ENCODE data around the gene PRDM4. TPM values are rescaled to one million over a fixed set of nuclear protein-coding genes. Genes with fewer than 3 reads are reported as not detected.

Gene PRDM4
- total RNA-seq, 5 donors from 2014 or later (not counting 1 experiment from before 2014, with no cell fraction given) = 30.2 to 42.4 (median 40.0) TPM

GRCh38 chr12:107684990-107685359 lies 76.0 kb downstream of the PRDM4 start:
- Mint-ChIP-seq H3K9me3 (no peaks in the 10 kb centered on the region), H3K27ac (peak overlapping the region; percentile 96 to 98), H3K36me3 (peaks cover 16% of the 10 kb centered on the region), H3K4me1 (peaks cover 31 to 37% (median 36%) of the 10 kb centered on the region in 3 donors), H3K27me3 (no peaks in the 10 kb centered on the region), H3K4me3 (peak overlapping the region; percentile 91 to 98 (median 97))
- WGBS (ENCODE audit: insufficient coverage) = 17% methylated on average over 2 of the region's 9 CpGs
- H3K4me1 ChIP-seq (ENCODE audit: control insufficient read depth in 1 of 2, extremely low read depth in 1 of 2, insufficient read depth in 2 of 2, low read length in 2 of 2) = peaks cover 7 to 19% of the 10 kb centered on the region in 2 experiments
- ChIA-PET POLR2A (interaction anchor here (0.6 to 0.7 kb wide), 3 partner anchors 311 to 1060 kb away, joined by 4 to 7 read pairs (median 6); no protein-coding TSS in a partner anchor), CTCF (interaction anchor here in 1 of 2 donors (1.4 kb wide), 1 partner anchor 14 kb away, joined by 4 read pairs; no protein-coding TSS in a partner anchor)
- ATAC-seq (replicated peaks in 1 of 4) = peak in 2 of 4 experiments; percentile 1 to 2
- peaks cover 3 to 19% of the 10 kb centered on the region in 2 donors for H3K36me3 ChIP-seq (ENCODE audit: control insufficient read depth in 2 of 2, extremely low read depth in 1 of 2, insufficient read depth in 1 of 2, low read length in 1 of 2)
- H3K4me3 ChIP-seq (ENCODE audit: control insufficient read depth in 1 of 2, extremely low read depth in 1 of 2, low read length in 1 of 2) = peak overlapping the region; percentile 86 to 89
- no peaks in the 10 kb centered on the region for H3K27me3 ChIP-seq (replicated peaks in 1 of 2; ENCODE audit: control insufficient read depth in 2 of 2, extremely low read depth in 1 of 2, insufficient read depth in 2 of 2, low read length in 1 of 2)
- DNase-seq = peak in 8 of 35 experiments; percentile 5 to 49 (median 6)
- no peaks in the 10 kb centered on the region for H3K9me3 ChIP-seq
- H3K27ac ChIP-seq (ENCODE audit: low read length) = peak overlapping the region; percentile 63

- Mint-ChIP-seq H3K27me3 (no peaks in the 10 kb centered on the region), H3K4me3 (peak overlapping the region; percentile 91 to 98 (median 97)), H3K4me1 (peaks cover 31 to 37% (median 33%) of the 10 kb centered on the region in 3 donors), H3K36me3 (peaks cover 10% of the 10 kb centered on the region), H3K27ac (peak overlapping the region; percentile 96 to 98), H3K9me3 (no peaks in the 10 kb centered on the region)
- DNase-seq (no peak), ATAC-seq (replicated peaks in 1 of 4) (no peak)
- peaks cover 7 to 19% of the 10 kb centered on the region in 2 experiments for H3K4me1 ChIP-seq (ENCODE audit: control insufficient read depth in 1 of 2, extremely low read depth in 1 of 2, insufficient read depth in 2 of 2, low read length in 2 of 2)
- ChIA-PET CTCF (interaction anchor here (0.7 to 2.0 kb wide), 3 partner anchors 9 to 13 kb away, joined by 3 to 4 read pairs (median 4); no protein-coding TSS in a partner anchor), POLR2A (no interaction called here)
- H3K36me3 ChIP-seq (ENCODE audit: control insufficient read depth in 2 of 2, extremely low read depth in 1 of 2, insufficient read depth in 1 of 2, low read length in 1 of 2) = peaks cover 0 to 13% of the 10 kb centered on the region in 2 donors
- H3K4me3 ChIP-seq (ENCODE audit: control insufficient read depth in 1 of 2, extremely low read depth in 1 of 2, low read length in 1 of 2) = no peak overlapping the region
- no peaks in the 10 kb centered on the region for H3K27me3 ChIP-seq (replicated peaks in 1 of 2; ENCODE audit: control insufficient read depth in 2 of 2, extremely low read depth in 1 of 2, insufficient read depth in 2 of 2, low read length in 1 of 2)
- 100% methylated on average over 1 of the region's 3 CpGs for WGBS (ENCODE audit: insufficient coverage)
- no peaks in the 10 kb centered on the region for H3K9me3 ChIP-seq
- no peak overlapping the region for H3K27ac ChIP-seq (ENCODE audit: low read length)
These were observed 76.7 kb downstream of the PRDM4 start for GRCh38 chr12:107684029-107684795.

Other genes with a start within 250 kb of the PRDM4 start
- gene PWP1, start 75.3 kb downstream of the PRDM4 start, total RNA-seq = 10 to 100 TPM; 22.1 to 36.9 (median 28.5) TPM
- gene ASCL4, start 13.6 kb upstream of the PRDM4 start, total RNA-seq = not detected

All from T-cell (primary cell).